ENCODE data around the gene RNFT2. TPM values are rescaled to one million over a fixed set of nuclear protein-coding genes. Genes with fewer than 3 reads are reported as not detected.

Gene RNFT2
- total RNA-seq, 1 experiment from 2014 or later: 21.1 TPM

- H3K9me2 ChIP-seq (ENCODE audit: insufficient read depth): no peaks in the 10 kb centered on the region
- H3F3A ChIP-seq (ENCODE audit: insufficient read depth, low read depth): no peaks in the 10 kb centered on the region
- H2AFZ ChIP-seq: no peak overlapping the region
- TF ChIP-seq CTCF (conservative IDR thresholded peaks at IDR 0.05): no peak
- TF ChIP-seq EZH2 (IDR thresholded peaks at IDR 0.05; ENCODE audit: low read depth): no peak
- DNase-seq: no peak
- no peaks in the 10 kb centered on the region for H4K20me1 ChIP-seq (ENCODE audit: insufficient read depth)
- no peak overlapping the region for H3K27ac ChIP-seq
- no peaks in the 10 kb centered on the region for H3K79me2 ChIP-seq (ENCODE audit: low read depth)
- no peak overlapping the region for H3K4me3 ChIP-seq
- intact Hi-C loops (cut with micrococcal nuclease; ENCODE audit: unreplicated experiment): no loop called here
- ChIA-PET CTCF (no interaction called here), POLR2A (ENCODE audit: unreplicated experiment) (no interaction called here)
- H3K4me2 ChIP-seq: no peak overlapping the region
- no peaks in the 10 kb centered on the region for H3K36me3 ChIP-seq (ENCODE audit: low read depth)
- no peaks in the 10 kb centered on the region for H3K9me3 ChIP-seq (ENCODE audit: insufficient read depth, low read depth)
- H3K27me3 ChIP-seq (ENCODE audit: insufficient read depth, low read depth): no peaks in the 10 kb centered on the region
- H3K4me1 ChIP-seq (replicated peaks; ENCODE audit: insufficient read depth): peaks cover 15% of the 10 kb centered on the region
- no TSS peak for BruUV-seq (replicated peaks)
Observed at GRCh38 chr12:116852303-116852702, 114.2 kb downstream of the RNFT2 start.

DNA sequence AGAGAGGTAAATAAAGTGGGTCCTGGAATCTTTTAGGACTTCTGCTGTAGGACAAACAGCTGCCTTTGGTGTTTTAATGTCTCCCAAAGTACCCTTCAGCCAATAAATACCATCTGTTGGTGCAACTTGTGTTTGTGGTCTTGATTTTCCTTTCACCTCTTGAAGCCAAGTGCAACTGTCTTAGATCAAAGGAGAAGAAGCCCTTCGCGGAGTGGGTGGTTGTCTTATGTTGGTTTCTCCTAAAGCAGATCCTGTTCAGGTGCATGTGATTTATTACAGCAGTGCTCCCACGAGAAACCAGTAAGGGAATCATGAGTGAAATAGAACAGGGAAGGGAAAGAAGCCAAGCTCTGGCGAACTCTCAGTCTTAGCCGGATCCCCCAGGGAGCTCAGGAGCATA, 115.4 kb downstream of the RNFT2 start:
- CTCF ChIA-PET: no interaction called here
- H3K4me3 ChIP-seq: no peak overlapping the region
- intact Hi-C loops (cut with micrococcal nuclease; ENCODE audit: unreplicated experiment): no loop called here
- no peaks in the 10 kb centered on the region for H3K9me2 ChIP-seq (ENCODE audit: insufficient read depth)
- TF ChIP-seq EZH2 (IDR thresholded peaks at IDR 0.05; ENCODE audit: low read depth) (no peak), CTCF (conservative IDR thresholded peaks at IDR 0.05) (no peak)
- H3K4me2 ChIP-seq: no peak overlapping the region
- H2AFZ ChIP-seq: no peak overlapping the region
- POLR2A ChIA-PET (ENCODE audit: unreplicated experiment): no interaction called here
- no TSS peak for BruUV-seq (replicated peaks)
- H3K36me3 ChIP-seq (ENCODE audit: low read depth): no peaks in the 10 kb centered on the region
- peaks cover 15% of the 10 kb centered on the region for H3K4me1 ChIP-seq (replicated peaks; ENCODE audit: insufficient read depth)
- no peak overlapping the region for H3K27ac ChIP-seq
- H4K20me1 ChIP-seq (ENCODE audit: insufficient read depth): no peaks in the 10 kb centered on the region
- H3K27me3 ChIP-seq (ENCODE audit: insufficient read depth, low read depth): no peaks in the 10 kb centered on the region
- no peaks in the 10 kb centered on the region for H3K79me2 ChIP-seq (ENCODE audit: low read depth)
- H3K9me3 ChIP-seq (ENCODE audit: insufficient read depth, low read depth): no peaks in the 10 kb centered on the region
- no peak for DNase-seq
- no peaks in the 10 kb centered on the region for H3F3A ChIP-seq (ENCODE audit: insufficient read depth, low read depth)

DNA sequence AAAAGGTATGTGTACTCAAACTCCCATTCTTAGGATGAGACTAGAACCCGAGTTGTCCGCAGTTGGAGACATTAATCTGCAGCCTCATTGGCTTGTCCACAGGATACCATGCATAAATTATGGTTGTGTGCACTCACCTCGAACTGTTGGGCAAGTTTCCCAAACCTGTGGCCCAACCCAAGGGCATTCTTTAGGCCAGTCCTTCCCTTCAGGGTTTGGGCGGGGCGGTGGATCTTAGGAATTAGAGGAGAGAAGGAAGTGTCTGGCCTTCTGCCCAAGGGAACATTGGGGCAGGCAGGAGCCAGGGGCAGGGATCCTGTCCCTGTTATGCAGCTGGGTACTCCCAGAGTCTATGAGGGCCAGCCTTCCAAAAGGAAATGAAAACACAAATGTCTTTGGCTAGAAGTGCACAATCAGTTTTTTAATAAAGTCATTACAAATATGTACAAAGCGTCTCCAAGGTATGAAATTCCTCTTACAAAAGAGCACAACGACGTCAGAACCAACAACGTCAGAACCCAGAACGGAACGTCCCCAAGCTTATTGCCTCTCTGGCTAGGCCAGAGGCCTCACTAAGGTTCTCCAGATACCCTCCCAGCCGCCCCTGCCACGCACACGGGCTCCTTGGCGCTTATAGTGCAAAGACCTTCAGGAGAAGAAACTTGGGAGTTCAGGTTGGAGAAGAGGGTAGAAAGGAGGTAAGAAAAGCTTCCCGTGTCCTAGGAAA, 117.8 kb downstream of the RNFT2 start:
- Histone ChIP-seq H3K9me2 (ENCODE audit: insufficient read depth) (no peaks in the 10 kb centered on the region), H4K20me1 (ENCODE audit: insufficient read depth) (no peaks in the 10 kb centered on the region), H3K36me3 (ENCODE audit: low read depth) (no peaks in the 10 kb centered on the region), H2AFZ (no peak overlapping the region), H3K79me2 (ENCODE audit: low read depth) (no peaks in the 10 kb centered on the region), H3K4me3 (no peak overlapping the region), H3K27me3 (ENCODE audit: insufficient read depth, low read depth) (no peaks in the 10 kb centered on the region), H3F3A (ENCODE audit: insufficient read depth, low read depth) (no peaks in the 10 kb centered on the region), H3K27ac (no peak overlapping the region), H3K4me2 (0 out of 2 replicates have a peak overlapping the region, but pooled peaks have one; percentile 26), H3K9me3 (ENCODE audit: insufficient read depth, low read depth) (no peaks in the 10 kb centered on the region), H3K4me1 (replicated peaks; ENCODE audit: insufficient read depth) (peaks cover 15% of the 10 kb centered on the region)
- CTCF ChIA-PET: no interaction called here
- no TSS peak for BruUV-seq (replicated peaks)
- POLR2A ChIA-PET (ENCODE audit: unreplicated experiment): no interaction called here
- DNase-seq: peak; percentile 59 to 62
- TF ChIP-seq EZH2 (IDR thresholded peaks at IDR 0.05; ENCODE audit: low read depth) (no peak), CTCF (conservative IDR thresholded peaks at IDR 0.05) (no peak)
- intact Hi-C loops (cut with micrococcal nuclease; ENCODE audit: unreplicated experiment): no loop called here
